ENCODE results near the gene TTLL10. TPM values are rescaled to one million over a fixed set of nuclear protein-coding genes. Genes with fewer than 3 reads are reported as not detected.
"Not testable (repeated sequence)": the region's sequence is repeated elsewhere in the genome, so short reads cannot be mapped to it uniquely, and the experiment has no call there.

TTLL10 gene
- total RNA-seq, 3 donors from 2014 or later (not counting 1 experiment from before 2014, with no cell fraction given) = 0.23 to 1.7 (median 1.7) TPM

GRCh38 chr1:1141244-1141910, 32.3 kb upstream of the TTLL10 start:
- Mint-ChIP-seq H3K9me3 (no peaks in the 10 kb centered on the region), H3K4me3 (no peak overlapping the region), H3K27me3 (ENCODE audit: low read depth in 2 of 2) (no peaks in the 10 kb centered on the region), H3K36me3 (no peaks in the 10 kb centered on the region), H3K27ac (no peak overlapping the region), H3K4me1 (peaks cover 0 to 18% of the 10 kb centered on the region in 2 donors)
- ATAC-seq (no peak), DNase-seq (no peak)
- Histone ChIP-seq H3K27me3 (ENCODE audit: control insufficient read depth, insufficient read depth, low read length) (no peaks in the 10 kb centered on the region), H3K27ac (ENCODE audit: low read length) (no peak overlapping the region), H3K4me1 (ENCODE audit: control insufficient read depth, insufficient read depth, low read length) (peaks cover 49% of the 10 kb centered on the region), H3K9me3 (ENCODE audit: control insufficient read depth, insufficient read depth, low read length) (no peaks in the 10 kb centered on the region), H3K4me3 (ENCODE audit: low read length) (no peak overlapping the region), H3K36me3 (ENCODE audit: control insufficient read depth, insufficient read depth, low read length) (no peaks in the 10 kb centered on the region)
- 80% methylated on average over 16 of the region's 25 CpGs for WGBS (ENCODE audit: insufficient coverage)
- intact Hi-C loops (cut with micrococcal nuclease) = no loop called here
- no peak for TF ChIP-seq CTCF (IDR thresholded peaks at IDR 0.05)

GRCh38 chr1:1141911-1142250, 31.8 kb upstream of the TTLL10 start:
- no peak overlapping the region for H3K27ac ChIP-seq (ENCODE audit: low read length)
- no peak overlapping the region for H3K27ac Mint-ChIP-seq

GRCh38 chr1:1142352-1142751, 31.3 kb upstream of the TTLL10 start:
- peaks cover 40% of the 10 kb centered on the region for H3K4me1 ChIP-seq (ENCODE audit: control insufficient read depth, insufficient read depth, low read length)
- not testable (repeated sequence) for H3K27me3 Mint-ChIP-seq (ENCODE audit: low read depth in 2 of 2)

More at GRCh38 chr1:1141911-1142250, 31.8 kb upstream of the TTLL10 start:
- H3K27me3 Mint-ChIP-seq (ENCODE audit: low read depth in 2 of 2) = no peaks in the 10 kb centered on the region
- no peaks in the 10 kb centered on the region for H3K27me3 ChIP-seq (ENCODE audit: control insufficient read depth, insufficient read depth, low read length)
- intact Hi-C loops (cut with micrococcal nuclease) = no loop called here
- ATAC-seq (no peak), DNase-seq (no peak)
- H3K9me3 ChIP-seq (ENCODE audit: control insufficient read depth, insufficient read depth, low read length) = no peaks in the 10 kb centered on the region
- H3K4me1 ChIP-seq (ENCODE audit: control insufficient read depth, insufficient read depth, low read length) = peaks cover 44% of the 10 kb centered on the region
- no peak overlapping the region for H3K4me3 ChIP-seq (ENCODE audit: low read length)
- 86% methylated on average over 15 of the region's 15 CpGs for WGBS (ENCODE audit: insufficient coverage)
- no peaks in the 10 kb centered on the region for H3K36me3 ChIP-seq (ENCODE audit: control insufficient read depth, insufficient read depth, low read length)
- no peaks in the 10 kb centered on the region for H3K9me3 Mint-ChIP-seq
- peaks cover 0 to 16% of the 10 kb centered on the region in 2 donors for H3K4me1 Mint-ChIP-seq
- no peak for TF ChIP-seq CTCF (IDR thresholded peaks at IDR 0.05)
- no peak overlapping the region for H3K4me3 Mint-ChIP-seq
- H3K36me3 Mint-ChIP-seq = no peaks in the 10 kb centered on the region

GRCh38 chr1:1142844-1143243, 30.8 kb upstream of the TTLL10 start:
- whole genome bisulfite sequencing (ENCODE audit: insufficient coverage) = 78% methylated on average over 19 of the region's 19 CpGs
- H3K27me3 ChIP-seq (ENCODE audit: control insufficient read depth, insufficient read depth, low read length) = no peaks in the 10 kb centered on the region
- Mint-ChIP-seq H3K4me3 (no peak overlapping the region), H3K27ac (peak overlapping the region in 1 of 2 donors; percentile 14), H3K4me1 (peaks cover 0 to 14% of the 10 kb centered on the region in 2 donors), H3K9me3 (no peaks in the 10 kb centered on the region), H3K27me3 (ENCODE audit: low read depth in 2 of 2) (no peaks in the 10 kb centered on the region), H3K36me3 (no peaks in the 10 kb centered on the region)
- no peaks in the 10 kb centered on the region for H3K36me3 ChIP-seq (ENCODE audit: control insufficient read depth, insufficient read depth, low read length)
- ATAC-seq (no peak), DNase-seq (no peak)
- H3K4me3 ChIP-seq (ENCODE audit: low read length) = no peak overlapping the region
- no peaks in the 10 kb centered on the region for H3K9me3 ChIP-seq (ENCODE audit: control insufficient read depth, insufficient read depth, low read length)
- H3K4me1 ChIP-seq (ENCODE audit: control insufficient read depth, insufficient read depth, low read length) = peaks cover 35% of the 10 kb centered on the region
- TF ChIP-seq CTCF (IDR thresholded peaks at IDR 0.05) = no peak
- H3K27ac ChIP-seq (ENCODE audit: low read length) = no peak overlapping the region
- intact Hi-C loops (cut with micrococcal nuclease) = no loop called here

More at GRCh38 chr1:1142352-1142751, 31.3 kb upstream of the TTLL10 start:
- H3K9me3 Mint-ChIP-seq; H3K36me3 ChIP-seq (ENCODE audit: control insufficient read depth, insufficient read depth, low read length); DNase-seq; H3K4me3 ChIP-seq (ENCODE audit: low read length); ATAC-seq; H3K9me3 ChIP-seq (ENCODE audit: control insufficient read depth, insufficient read depth, low read length); H3K4me3 Mint-ChIP-seq; H3K36me3 Mint-ChIP-seq; intact Hi-C loops (cut with micrococcal nuclease); H3K27ac ChIP-seq (ENCODE audit: low read length); H3K27me3 ChIP-seq (ENCODE audit: control insufficient read depth, insufficient read depth, low read length): not testable (repeated sequence)
- Mint-ChIP-seq H3K4me1 (peaks cover 0 to 16% of the 10 kb centered on the region in 2 donors), H3K27ac (peak overlapping the region in 1 of 2 donors; percentile 14)
- WGBS (ENCODE audit: insufficient coverage) = 76% methylated on average over 15 of the region's 15 CpGs

Measured in natural killer cell (primary cell).